IPS-NIHi7 (cell line): Measurements from ENCODE around the gene TSR3.
"Not testable (repeated sequence)": the region's sequence is repeated elsewhere in the genome, so short reads cannot be mapped to it uniquely, and the experiment has no call there.

Source experiments
- DNase-seq: peaks from one replicate; pipeline ENCODE4 v3.0.0; 2012; ENCODE audit warnings: mixed read lengths; ENCODE audit errors: extremely low spot score

The TSR3 gene

GRCh38 chr16:1338855-1339675 is 12.6 kb downstream of the TSR3 start:
- no peak for DNase-seq

DNA sequence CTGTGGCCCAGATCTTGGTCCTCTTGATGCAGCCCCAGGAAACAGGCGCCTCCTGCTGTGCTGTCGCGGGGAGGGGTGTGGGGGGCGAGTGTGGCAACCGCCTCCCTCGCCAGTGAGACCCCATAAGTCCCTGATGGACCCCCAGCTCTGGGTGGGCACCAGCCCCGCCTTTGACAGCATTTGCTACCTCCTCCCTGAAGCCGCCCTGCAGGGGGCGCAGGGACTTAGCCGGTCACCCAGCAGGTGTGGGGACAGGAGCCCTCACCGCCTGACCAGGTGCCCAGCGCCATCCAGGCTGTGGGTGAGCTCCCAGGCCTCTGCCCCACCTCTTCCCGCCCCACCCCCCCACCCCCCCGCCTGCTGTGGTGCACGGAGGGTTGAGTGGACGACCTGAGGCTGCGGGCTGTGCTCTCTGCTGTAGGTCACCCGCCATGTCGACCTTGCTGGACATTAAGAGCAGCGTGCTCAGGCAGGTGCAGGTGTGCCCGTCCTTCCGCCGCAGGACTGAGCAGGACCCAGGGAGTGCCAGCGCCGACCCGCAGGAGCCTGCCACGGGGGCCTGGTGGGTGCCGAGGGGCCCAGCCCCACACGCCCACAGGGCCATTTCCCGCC is 13.5 kb downstream of the TSR3 start:
- DNase-seq = peak; percentile 48

DNA sequence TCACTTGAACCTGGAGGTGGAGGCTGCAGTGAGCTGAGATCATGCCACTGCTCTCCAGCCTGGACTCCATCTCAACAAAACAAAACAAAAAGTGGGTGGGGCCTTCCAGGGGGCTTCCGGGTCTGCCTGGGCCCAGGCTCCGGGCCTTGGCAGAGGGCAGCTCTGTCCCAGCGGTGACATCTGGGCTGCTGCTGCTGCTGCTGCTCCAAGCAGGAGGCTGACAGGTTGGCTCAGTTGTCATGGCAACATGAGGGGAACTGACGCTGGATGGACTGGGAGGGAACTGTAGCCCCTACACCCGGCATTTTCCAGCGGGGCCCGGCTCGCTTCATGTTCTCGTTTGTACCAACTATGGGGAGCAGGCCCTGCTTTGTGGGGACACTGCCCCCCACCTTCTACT is 14.2 kb downstream of the TSR3 start:
- DNase-seq = no peak

- DNase-seq = no peak
These were observed 15.1 kb downstream of the TSR3 start for GRCh38 chr16:1336619-1337018.

DNA sequence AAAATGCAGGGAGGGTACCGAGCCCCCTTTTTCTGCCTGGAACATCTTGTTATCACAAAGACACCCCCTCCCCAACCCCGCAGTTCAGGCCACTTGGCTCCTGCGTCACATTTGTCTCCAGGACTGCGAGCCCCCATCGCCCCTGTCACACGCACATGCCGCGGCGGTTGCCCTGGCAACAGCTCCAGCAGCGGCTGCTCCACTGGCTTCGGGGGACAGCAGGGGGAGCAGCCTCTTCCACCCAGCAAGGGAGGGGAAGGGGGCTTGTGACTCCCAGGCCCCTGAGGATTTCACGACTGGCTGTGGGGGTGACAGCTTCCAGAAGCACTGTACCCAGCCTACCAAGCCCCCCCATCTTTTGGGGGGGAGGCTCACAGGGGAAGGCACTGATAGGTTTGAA is 15.7 kb downstream of the TSR3 start:
- DNase-seq = no peak

- no peak for DNase-seq
These were observed 16.3 kb downstream of the TSR3 start for GRCh38 chr16:1335211-1335971.

- no peak for DNase-seq
These were observed 16.9 kb downstream of the TSR3 start for GRCh38 chr16:1334739-1335138.

DNA sequence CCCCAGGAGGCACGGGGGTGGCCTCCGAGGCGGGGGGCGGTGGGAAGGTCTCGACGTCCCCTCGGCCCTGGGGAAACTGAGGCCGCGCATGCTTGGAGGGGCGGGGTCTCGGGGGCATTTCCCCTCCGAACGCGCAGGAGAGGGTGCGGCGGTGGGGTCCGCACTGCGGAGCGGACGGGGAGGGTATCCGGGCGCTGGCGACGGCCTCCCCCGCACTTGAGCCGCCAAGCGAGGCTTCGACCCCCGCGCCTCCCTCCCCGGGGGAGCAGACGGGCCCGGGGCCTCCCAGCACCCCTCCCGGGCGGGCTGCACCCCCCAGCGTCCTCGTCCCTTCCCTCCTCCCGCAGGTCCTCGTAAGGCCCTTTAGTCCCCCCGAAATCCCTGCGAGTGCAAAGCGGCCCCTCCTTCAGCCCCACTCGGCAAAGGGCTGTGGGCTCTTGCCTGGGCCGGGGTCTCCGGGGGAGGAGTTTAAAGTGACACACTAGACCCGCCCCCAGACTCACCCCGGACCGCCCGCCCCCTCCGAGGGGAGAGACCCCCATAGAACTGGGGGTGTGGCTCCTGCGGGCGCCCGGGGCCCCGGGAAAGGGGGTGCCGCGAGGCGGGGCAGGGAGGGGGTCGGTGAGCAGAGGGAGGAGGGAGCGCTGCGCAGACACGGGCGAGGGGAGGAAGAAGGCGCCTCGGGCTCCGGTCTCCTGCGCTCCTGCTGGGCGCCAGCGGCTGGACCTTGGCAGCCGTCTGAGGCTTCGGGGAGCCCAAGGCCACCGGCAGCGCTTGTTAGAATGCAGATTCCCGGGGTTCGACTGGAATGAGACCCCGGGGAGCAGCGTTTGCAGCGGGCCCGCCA is 17.6 kb downstream of the TSR3 start:
- no peak for DNase-seq

- DNase-seq = peak; percentile 73
These were observed 18.4 kb downstream of the TSR3 start, which contains the start of gene BAIAP3 for GRCh38 chr16:1333149-1333812. TSS of gene BAIAP3 (plus strand) at chr16:1333645. CDS start at chr16:1338550, 4,905 bp downstream.

- no peak for DNase-seq
These were observed 19.0 kb downstream of the TSR3 start for GRCh38 chr16:1332618-1333148.

GRCh38 chr16:1331712-1332617 is 19.7 kb downstream of the TSR3 start:
- peak; percentile 90 for DNase-seq

GRCh38 chr16:1330931-1331711 is 20.6 kb downstream of the TSR3 start:
- no peak for DNase-seq

DNA sequence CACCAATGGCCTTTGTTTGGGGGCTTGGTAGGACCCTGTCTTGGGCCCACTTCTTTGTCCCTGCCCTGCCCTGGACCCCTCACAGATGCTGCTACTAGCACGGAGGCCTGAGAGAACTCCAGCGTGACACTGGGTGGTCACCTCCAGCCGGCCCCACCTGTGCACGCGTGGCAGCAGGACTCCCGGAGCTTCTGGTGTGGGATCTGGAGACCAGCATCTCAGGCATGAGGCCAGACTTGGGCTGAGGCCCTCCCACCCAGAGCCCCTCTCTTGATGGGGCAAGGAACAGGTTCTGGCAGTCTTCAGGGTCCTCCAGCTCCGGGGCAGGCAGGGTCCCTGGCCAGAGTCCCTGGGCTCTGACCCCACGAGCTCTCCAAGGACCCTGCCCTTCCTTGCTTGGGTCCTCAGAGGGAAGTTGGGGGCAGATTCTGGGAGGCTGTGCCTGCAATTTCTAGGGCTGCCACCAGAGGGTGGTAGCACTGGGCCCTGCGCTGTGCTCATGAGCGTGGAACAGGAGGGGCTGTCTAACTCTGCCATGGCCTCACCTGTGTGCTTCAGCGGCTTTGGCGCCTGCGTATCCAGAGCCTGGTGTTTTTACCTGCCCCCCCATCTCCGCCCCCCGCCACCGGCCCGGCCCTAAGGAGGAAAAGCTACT is 21.3 kb downstream of the TSR3 start:
- DNase-seq = peak; percentile 81

DNA sequence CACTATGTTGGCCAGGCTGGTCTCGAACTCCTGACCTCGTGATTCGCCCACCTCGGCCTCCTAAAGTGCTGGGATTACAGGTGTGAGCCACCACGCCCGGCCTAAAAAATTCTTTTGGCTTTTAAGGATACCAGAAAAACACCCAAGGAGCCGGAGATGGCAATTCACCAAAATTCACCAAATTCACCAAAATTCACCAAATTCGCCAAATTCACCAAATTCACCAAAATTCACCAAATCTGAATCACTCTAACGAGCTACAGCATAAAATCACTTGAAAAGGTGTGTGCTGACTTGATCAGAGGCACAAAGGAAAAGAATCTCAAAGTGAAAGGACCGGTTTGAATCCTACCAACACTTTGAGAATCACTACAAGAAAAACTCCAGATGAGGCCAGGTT is 22.7 kb downstream of the TSR3 start:
- not testable (repeated sequence) for DNase-seq

DNA sequence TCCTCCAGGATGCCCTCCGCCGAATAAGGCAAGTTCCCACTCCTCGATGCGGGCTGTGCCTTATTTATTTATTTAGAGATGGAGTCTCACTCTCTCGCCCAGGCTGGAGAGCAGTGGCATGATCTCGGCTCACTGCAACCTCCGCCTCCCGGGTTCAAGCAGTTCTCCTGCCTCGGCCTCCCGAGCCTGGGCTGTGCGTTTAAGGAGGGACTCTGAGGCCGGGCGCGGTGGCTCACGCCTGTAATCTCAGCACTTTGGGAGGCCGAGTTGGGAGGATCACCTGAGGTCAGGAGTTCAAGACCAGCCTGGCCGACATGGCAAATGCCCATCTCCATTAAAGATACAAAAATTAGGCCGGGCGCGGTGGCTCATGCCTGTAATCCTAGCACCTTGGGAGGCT is 23.5 kb downstream of the TSR3 start:
- not testable (repeated sequence) for DNase-seq

GRCh38 chr16:1327619-1327947 is 24.1 kb downstream of the TSR3 start:
- DNase-seq = no peak

DNA sequence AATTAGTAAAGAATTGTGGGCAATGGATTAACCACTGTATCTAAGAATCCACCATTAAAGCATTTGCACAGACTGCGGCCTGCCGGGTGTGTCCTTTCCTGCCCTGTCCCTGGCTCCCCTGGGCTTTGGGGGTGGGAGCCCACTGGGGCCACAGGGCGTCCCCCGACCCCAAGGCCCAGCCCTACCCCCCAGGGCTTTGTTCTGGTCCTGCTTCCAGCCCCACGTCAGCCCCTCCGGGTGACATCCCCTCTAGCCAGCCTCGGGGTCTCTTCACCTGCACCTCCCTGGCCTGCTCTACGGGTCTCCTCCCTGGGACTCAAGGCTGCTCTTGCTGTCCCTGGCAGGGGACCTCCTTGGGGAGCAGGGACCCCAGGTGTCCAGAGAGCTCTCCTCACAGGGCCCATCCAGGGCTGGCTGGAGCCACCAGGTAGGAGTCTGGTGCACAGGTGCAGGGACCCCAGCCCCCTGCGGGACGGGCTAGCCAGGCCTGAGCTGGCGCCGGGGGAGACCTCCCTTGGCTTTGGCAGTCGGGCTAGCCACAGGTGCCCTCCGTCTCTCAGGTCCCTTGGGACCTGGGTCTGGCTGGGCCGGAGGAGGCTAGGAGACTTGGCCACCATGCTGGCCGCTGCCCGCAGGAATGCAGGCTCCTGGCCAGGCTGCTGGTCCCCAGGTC is 24.6 kb downstream of the TSR3 start:
- DNase-seq = no peak

DNA sequence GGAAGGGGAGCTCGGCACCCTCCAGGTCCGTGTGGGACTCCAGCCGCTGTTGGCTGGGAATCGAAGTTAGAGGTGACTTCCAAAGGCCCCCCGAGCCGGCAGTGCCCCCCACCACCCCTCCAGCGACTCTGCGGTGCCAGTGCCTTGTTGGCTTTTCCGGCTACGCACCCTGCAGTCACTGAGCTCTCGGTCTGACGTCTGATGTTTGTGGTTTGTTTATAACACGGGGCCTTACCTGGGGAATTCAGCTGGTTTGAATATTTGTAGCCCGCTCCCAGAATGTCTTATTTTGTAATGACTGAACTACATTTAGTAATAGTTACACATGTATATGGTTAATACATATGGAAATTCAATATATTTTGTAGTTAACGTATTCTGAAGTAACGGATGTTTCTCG is 25.3 kb downstream of the TSR3 start:
- DNase-seq = no peak
